Measurements from ENCODE around the gene BLOC1S3.
"Not testable (repeated sequence)": the region's sequence is repeated elsewhere in the genome, so short reads cannot be mapped to it uniquely, and the experiment has no call there.

Gene BLOC1S3

DNA sequence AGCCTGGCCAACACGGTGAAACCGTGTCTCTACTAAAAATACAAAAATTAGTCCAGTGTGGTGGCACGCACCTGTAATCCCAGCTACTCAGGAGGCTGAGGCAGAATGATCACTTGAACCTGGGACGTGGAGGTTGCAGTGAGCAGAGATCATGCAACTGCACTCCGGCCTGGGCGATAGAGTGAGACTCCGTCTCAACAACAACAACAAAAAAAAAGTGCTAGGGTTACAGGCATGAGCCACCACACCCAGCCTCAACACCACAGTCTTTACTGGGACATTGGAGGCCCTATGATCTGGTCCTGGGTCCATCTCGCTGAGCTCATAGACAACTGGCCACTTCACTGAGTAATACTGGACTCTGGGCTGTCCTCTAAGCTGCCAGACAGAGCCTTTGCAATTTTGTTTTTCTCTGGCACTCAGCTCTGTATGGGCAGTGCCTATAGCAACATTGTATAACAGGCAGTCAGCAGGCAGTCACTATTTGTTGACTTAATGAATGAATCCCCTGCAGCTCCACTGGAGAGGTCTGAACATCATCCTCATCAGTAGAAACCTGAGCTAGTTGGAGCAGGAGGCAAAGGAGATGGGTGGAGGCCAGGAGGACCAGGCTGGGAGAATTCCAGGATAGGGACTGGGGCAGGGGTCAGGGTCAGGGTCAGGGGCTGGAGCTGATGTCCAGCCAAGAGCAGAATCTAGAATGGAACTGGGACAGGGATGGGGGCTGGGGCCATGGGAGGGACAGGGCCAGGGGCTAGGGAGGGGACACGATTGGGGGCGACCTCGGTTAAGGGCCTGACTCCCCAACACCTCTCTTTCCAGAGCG is 8.1 kb downstream of the BLOC1S3 start:
- DNase-seq = no peak

DNA sequence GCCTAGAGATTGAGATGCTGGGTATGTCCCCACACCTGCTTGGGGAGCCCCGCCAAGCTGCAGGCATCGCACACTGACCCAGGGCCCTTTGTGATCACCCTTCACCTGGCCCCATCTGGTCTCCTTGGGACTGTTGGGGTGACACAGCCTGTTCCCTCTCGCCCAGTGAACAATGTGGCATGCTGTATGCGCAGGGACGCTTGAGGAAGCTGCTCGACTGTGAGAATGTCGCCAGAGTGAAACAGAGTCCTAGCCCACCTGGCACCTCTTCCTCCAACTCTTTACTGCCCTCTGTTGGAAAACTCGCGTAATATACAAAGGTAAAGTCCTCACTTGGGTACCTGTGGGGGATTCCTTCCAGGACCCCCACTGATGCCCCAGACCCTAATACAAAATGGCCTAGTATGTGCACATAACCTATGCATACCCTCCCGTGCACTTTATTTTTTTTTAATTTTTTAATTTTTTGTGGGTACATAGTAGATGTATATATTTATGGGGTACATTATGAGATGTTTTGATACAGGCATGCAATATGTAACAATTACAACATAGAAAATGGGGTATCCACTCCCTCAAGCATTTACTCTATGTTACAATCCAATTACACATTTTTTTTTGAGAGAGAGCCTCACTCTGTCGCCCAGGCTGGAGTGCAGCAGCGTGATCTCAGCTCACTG is 9.0 kb downstream of the BLOC1S3 start:
- DNase-seq = peak; percentile 33

DNA sequence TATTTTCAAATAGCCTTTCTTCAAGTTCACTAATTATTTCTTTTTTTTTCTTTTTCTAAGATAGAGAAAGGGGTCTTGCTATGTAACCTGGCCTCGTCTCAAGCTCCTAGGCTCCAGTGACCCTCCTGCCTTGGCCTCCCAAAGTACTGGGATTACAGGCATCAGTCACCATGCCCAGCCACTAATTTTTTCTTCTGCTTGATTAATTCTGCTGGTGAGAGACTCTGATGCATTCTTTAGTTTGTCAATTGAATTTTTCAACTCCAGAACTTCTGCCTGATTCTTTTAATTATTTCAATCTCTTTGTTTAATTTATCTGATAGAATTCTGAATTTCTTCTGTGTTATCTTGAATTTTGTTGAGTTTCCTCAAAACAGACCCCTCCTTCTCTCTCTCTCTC is 11.4 kb downstream of the BLOC1S3 start:
- DNase-seq = no peak

DNA sequence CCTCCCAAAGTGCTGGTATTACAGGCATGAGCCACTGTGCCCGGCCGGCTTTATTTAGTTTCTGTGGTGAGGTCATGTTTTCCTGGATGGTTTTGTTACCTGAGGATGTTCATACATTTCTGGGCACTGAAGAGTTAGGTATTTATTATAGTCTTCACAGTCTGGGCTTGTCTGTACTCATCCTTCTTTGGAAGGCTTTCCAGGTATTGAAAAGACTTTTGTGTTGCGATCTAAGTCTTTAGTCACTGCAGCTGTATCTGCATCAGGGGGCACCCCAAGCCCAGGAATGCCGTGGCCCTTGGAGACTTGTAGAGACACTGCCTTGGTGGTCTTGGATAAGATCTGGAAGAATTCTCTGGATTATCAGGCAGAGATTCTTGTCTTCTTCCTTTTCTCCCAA is 12.8 kb downstream of the BLOC1S3 start:
- no peak for DNase-seq

DNA sequence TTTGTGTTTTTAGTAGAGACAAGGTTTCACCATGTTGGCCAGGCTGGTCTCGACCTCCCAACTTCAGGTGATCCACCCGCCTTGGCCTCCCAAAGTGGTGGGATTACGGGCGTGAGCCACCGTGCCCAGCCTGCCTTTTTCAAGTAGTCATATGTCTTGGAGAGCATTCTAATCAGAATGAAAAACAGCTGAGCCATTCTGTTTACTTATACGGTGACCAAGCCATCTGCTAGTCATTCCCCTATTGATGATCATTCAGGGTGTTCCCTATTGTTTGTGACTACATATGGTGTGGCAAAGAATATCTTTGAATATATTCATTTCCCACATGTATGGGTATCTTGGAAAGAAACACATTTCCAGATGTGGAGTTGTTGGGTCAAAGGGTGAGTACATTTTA is 17.2 kb downstream of the BLOC1S3 start:
- no peak for DNase-seq

DNA sequence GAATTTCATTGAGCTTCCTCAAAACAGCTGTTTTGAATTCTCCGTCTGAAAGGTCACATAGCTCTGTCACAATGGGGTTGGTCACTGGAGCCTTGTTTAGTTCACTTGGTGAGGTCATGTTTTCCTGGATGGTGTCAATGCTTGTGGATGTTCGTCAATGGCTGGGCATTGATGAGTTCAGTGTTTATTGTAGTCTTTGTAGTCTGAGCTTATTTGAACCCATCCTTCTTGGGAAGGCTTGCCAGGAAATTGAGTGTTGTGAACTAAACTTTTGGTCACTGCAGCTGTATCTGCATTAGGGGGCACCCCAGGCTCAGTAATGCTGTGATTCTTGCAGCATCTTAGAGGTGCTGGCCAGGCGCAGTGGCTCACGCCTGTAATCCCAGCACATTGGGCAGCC is 22.0 kb downstream of the BLOC1S3 start:
- no peak for DNase-seq

DNA sequence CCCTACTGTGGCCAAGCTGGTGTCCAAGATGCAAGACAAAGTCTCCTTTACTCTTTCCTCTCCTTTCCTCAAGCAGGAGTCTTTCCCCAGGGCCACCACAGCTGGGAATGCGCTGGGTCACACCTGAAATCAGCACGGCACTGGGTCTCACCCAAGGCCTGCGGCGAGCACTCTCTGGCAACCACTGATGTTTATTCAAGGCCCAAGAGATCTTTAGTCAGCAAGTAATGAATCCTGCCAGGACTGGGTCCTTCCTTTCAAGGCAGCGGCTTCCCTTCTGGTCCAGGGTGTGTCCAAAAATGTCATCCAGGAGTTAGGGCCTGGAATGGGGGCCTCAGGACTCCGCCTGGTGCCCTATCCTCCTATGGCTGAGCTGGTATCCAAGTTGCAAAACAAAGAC is 24.1 kb downstream of the BLOC1S3 start:
- no peak for DNase-seq

DNA sequence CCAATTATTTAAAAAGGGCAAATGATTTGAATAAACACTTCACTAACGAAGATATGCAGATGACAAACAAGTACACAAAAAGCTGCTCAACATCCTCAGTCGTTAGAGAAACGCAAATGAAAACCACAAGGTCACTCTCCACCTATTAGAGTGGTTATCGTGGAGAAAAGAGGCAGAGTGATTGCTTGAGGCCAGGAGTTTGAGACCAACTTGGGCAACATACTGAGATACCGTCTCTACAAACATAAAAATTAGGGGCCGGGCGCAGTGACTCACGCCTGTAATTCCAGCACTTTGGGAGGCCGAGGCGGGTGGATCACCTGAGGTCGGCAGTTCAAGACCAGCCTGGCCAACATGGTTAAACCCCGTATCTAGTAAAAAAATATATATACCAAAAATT is 27.2 kb downstream of the BLOC1S3 start:
- no peak for DNase-seq

DNA sequence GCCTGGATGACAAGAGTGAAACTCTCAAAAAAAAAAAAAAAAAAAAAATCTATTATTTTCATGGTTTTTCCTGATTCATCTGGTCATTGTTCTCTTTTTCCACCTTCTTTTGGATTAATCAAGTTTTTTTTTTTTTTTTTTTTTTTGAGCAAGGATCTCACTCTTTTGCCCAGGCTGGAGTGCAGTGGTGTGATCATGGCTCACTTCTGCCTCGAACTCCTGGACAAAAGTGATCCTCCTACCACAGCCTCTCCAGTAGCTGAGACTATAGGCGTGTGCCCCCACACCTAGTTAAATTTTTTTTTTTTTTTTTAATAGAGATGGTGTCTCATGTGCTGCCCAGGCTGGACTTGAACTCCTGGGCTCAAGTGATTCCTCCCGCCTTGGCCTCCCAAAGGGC is 27.7 kb downstream of the BLOC1S3 start:
- DNase-seq = no peak

DNA sequence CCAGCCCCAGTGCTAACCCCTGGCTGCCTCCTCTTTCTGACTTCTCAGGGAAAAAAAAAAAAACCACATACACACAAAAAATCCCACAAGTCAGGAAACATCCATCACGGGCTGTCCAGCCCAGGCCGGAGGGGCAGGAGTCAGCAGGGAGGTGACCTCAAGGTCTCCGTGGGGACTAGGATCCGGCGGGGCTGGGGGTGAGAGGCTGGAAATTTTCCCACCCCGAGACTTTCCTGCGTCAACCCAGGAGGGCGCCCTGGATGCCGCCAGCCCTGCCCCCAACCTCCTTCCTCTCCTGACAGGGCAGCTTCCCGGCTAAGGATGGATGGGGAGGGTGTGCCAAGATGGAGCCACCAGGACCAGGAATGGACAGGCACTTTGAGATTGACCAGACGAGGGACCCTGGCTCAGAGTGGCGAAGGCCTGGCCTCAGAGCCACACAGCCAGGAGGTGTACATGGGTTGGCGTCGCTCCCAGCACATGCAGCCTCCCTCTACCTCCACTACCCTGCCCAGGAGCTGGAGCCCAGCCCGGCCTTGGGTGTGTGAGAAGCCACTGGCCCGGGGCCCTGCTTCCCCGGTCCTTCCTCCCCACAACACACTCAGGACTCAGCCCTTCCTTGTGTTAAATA is 33.3 kb downstream of the BLOC1S3 start:
- DNase-seq = no peak

DNA sequence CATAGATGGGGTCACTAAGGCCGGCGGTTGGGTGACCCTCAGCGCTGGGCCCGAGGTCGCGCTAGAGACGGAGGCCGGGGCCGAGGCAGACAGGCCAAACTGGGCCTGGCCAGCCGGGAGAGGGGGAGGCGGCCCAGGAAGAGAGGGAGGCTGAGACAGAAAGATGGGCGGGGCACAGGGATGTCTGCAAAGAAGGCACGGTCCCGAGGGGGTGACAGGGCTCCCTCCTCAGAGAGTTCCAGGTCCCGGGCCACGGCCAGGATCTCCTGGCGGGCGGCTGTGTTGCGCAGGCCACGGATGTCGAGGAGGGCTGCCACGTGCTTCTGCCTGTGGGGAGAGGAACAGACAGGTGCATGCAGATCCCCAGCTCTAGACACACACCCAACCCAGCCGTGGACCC is 34.4 kb downstream of the BLOC1S3 start:
- no peak for DNase-seq

DNA sequence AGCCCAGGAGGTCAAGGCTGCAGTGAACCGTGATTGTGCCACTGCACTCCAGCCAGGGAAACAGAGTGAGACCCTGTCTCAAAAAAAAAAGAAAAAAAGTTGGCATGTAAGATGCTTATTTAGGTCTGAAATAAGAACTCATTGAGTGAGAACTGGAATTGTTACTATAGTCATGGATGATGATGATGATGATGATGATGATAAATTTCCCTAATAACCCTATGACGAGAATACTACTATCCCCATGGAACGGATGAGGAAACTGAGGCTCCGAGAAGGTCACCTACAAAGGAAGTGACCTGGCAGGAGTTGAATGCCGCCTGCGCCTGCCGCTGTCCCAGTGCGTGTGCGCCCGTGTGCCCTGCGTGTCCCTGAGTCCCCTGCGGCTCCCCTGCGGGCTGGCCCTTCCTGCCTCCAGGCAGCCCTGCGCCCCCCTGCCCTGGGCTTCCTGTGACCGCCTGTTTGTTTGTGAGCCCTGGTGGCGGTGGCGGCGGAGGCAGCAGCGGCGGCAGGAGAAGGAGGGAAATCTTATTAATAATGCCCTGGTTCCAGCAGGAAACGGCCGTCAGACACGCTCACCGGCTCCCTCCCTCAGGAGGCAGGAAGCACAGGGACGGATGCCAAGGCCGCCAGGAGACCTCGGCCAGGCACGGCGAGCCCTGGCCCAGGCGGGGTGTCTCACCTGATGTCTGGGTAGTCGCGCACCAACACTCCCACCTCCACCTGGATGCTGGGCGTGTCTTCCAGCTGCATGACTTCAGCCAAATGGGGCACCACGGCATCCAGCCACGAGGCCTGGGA is 37.0 kb downstream of the BLOC1S3 start:
- peak; percentile 50 for DNase-seq

DNA sequence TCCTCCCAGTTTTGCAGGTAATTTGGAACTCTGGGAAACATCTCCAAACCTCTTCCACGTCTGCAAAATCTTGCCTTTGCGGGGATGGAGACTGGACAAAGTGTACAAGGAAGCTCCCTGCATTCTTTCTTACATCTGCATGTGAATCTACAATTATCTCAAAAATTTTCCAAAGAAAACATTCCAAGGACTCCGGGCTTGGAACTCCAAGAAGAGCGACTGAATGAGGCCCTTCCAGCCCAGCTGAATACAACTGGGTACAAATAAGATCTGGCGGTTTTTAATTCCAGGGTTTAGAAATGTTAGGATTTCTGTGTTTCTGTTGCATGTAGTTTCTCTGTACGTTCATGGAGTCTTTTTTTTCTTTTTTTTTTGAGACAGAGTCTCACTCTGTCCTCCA is 38.1 kb downstream of the BLOC1S3 start:
- no peak for DNase-seq

DNA sequence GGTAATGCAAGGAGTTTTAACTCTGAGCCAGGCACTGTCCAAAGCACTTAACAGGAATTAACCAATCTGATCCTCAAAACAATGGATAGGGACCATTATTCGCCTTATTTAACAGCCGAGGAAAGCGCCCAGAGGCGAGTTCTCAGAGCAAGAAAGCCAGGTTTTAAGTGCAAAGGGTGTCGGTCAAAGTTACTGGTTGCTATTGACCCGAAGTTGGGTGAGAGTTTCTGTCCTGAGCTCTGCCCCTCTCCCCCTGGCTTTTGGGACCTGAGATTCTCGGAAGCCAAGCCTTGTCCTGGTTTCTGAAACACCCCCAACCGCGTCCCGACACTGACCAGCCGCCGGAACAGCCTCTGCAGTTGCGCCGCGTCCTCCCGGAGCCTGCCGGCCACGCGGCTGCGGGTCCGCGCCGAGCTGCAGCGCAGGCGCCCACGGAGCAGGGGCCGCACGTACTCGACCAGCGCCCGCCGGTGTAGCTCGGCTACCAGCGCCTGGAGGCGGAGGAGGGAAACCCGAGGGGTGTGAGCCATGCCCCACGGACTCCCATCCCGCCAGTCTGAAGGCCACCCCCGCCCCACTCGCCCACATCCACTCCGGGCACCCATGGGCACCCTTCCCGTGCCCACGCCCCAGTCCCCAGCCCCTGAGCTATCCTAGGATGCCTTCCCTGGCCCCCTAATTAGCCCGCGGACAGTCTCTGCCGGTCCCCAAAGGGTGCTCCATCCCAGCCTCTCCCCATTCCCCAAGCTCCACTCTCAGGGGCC is 38.8 kb downstream of the BLOC1S3 start:
- DNase-seq = peak; percentile 63

DNA sequence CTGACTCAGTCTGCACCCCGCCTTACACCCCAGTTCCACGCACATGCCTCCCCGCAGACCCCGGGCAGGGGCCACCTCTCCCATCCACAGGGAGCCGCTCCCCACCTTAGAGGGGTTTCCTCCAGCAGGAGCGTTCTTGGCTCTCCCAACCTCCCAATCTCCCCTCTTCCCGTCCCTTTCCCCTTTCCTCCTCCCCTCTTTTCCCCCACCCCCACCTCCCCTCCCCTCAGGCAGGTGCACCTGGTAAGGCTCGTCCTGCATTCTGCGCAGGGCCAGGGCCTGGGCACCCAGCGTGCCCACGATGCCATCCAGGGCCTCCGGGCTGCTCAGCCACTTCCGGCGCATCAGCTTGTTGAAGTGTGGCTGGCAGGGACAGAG is 39.4 kb downstream of the BLOC1S3 start:
- DNase-seq = no peak

DNA sequence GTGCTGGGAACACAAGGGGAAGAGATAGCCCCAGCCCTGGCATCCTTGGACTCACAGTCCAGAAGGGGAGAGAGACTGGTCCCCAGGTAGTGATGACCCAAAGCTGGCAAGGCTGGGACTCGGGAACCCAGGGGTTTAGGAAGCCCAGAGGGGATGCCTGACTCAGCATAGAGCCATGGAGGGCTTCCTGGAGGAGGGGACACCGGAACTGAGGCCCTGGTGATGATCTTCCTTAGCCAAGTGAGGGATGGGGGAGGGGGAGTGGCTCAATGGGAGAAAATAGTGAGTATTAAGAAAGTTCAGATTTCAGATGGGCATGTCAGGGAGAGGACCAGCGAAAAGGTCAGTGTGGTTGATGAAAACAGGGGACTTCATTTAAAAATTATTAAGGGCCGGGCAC is 39.8 kb downstream of the BLOC1S3 start:
- DNase-seq = no peak

DNA sequence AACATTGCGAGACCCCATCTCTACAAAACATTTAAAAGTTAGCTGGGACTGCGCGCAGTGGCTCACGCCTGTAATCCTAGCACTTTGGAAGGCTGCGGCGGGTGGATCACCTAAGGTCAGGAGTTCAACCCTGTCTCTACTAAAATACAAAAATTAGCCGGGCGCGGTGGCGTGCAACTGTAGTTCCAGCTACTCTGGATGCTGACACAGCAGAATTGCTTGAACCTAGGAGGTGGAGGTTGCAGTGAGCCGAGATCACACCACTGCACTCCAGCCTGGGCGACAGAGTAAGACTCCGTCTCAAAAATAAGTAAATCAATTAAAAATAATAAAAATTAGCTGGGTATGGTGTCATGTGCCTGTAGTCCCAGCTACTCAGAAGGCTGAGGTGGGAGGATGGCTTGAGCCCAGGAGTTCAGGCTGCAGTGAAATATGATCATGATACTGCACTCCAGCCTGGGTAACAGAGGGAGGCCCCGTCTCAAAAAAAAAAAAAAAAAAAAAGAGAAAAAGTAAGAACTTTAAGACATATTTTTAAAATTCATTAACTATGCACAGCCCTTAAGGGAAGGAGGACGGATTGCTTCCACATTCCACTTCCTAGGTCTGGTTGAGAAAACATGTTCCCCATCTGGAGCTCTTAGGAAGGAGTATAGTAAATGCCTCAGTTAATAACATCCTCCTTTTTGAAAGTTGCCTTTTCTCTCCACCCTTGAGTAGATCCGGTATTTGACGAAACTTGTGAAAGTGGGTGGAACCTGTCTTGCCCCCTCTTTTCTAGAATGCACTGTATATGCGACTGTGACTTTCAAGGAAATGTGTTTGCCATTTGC is 40.5 kb downstream of the BLOC1S3 start:
- no peak for DNase-seq

DNA sequence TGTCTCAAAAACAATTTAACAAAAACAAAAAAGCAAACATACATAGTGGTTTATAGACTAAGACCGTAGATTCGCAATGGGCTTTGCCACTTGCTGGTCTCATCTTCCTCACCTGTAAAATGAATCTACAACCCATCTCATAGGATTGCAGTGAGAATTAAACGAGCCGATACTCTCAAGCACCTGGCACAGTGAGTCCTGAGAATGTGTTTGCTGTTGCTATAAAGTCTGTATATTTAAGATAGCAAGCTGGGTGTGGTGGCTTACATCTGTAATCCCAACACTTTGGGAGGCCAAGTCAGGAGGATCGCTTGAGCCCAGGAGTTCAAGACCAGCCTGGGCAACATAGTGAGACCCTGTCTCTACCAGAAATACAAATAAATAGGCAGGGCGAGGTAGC is 44.1 kb downstream of the BLOC1S3 start:
- no peak for DNase-seq

DNA sequence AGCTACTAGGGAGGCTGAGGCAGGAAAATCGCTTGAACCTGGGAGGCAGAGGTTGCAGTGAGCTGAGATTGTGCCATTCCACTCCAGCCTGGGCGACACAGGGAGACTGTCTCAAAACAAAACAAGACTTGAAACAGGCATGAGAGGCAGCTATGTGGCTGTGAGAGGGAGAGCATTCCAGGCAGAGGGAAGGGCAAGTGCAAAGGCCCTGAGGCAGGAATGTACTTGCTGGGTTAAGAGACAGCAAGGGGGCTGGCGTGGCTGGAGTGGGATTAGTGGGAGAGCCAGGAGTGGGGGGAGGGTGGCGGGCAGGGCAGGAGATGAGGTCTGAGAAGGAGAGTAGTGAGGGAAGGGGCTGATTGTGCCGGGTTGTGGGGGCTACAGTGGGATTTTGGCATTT is 45.3 kb downstream of the BLOC1S3 start:
- DNase-seq = no peak

DNA sequence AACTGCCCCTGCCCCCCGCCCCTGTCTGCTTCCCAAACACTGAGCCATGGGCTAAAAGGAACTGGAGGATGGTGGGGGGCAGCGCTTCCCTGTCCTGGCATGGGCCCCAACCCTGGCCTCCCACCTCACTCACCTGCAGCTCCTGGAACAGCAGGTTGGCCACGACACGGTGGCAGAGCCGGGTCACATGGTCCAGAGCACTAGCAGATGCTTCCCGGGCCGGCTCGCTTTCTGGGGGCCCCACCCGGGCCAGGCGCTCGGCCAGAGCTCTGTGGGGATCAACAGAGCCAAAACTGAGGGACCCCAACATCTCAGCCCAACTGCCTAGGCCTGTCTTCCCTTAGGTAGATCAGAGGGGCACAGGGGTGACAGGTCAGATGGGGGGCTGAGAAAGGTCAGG is 46.1 kb downstream of the BLOC1S3 start:
- DNase-seq = no peak

DNA sequence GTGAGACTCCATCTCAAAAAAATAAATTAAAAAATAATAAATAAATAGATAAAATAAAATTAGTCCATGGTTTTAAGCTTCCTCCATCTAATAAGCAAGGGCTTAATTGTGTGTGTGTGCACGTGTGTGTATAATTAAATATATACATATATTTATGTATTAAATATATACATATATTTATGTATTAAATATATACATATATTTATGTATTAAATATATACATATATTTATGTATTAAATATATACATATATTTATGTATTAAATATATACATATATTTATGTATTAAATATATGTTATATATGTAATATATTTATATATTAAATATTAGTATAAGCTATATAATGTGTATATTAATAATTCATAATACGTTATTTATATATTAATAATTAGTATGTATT is 50.5 kb downstream of the BLOC1S3 start:
- not testable (repeated sequence) for DNase-seq

All from retina (tissue), 1 donor.